Measurements from ENCODE around the gene RNF10. TPM values are rescaled to one million over a fixed set of nuclear protein-coding genes. Genes with fewer than 3 reads are reported as not detected.

RNF10 gene
- total and polyA plus RNA-seq, 12 donors: 218 to 778 (median 271) TPM

DNA sequence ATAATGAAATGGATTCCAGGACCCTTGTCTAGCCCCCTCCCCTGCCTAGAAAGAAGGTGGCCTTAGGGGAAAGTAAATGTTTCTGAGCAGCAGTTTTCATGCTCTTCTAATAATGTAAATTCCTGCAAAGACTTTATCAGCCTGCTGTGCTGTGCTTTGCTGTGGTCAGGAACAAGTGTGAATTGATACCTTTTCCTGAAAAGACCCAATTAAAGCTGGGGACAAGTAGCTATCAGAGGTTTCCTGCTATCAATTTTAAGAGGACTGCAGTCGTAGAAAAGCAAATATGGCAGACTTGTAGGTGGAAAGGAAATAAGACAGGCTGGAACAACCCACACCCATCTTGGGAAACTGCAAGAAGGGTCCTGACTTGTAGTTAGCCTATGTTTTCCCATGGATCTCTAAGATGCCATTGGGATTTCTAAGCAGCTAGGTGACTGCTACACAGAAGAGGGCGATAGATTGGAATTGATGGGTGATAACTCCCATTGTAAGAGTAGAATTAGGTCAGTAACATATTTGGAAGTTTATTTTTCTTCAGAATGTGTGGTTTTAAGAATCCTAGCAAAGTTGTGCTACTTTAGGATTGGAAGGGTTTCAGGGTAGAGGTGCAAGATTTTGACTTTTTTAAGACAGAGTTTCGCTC is 35.2 kb upstream of the RNF10 start:
- ATAC-seq: no peak
- H3K27ac ChIP-seq: peak overlapping the region in 1 of 10 donors; percentile 3
- no peaks in the 10 kb centered on the region for H3K27me3 ChIP-seq
- intact Hi-C loops (cut with DNase I): loop anchor here in 1 of 10 donors (5.0 kb wide), 2 partner anchors 38 to 213 kb away; partner anchors contain the start of gene UNC119B
- TF ChIP-seq, protein P1, sequence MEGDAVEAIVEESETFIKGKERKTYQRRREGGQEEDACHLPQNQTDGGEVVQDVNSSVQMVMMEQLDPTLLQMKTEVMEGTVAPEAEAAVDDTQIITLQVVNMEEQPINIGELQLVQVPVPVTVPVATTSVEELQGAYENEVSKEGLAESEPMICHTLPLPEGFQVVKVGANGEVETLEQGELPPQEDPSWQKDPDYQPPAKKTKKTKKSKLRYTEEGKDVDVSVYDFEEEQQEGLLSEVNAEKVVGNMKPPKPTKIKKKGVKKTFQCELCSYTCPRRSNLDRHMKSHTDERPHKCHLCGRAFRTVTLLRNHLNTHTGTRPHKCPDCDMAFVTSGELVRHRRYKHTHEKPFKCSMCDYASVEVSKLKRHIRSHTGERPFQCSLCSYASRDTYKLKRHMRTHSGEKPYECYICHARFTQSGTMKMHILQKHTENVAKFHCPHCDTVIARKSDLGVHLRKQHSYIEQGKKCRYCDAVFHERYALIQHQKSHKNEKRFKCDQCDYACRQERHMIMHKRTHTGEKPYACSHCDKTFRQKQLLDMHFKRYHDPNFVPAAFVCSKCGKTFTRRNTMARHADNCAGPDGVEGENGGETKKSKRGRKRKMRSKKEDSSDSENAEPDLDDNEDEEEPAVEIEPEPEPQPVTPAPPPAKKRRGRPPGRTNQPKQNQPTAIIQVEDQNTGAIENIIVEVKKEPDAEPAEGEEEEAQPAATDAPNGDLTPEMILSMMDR (IDR thresholded peaks at IDR 0.05): no peak
- peaks cover 0 to 67% (median 29%) of the 10 kb centered on the region in 9 donors for H3K36me3 ChIP-seq
- peaks cover 6 to 36% (median 28%) of the 10 kb centered on the region in 9 donors for H3K4me1 ChIP-seq
- H3K9me3 ChIP-seq: no peaks in the 10 kb centered on the region
- DNase-seq: no peak
- 81 to 83% methylated on average over 3 of the region's 3 CpGs for WGBS, 2 donors
- peak overlapping the region in 1 of 10 donors; percentile 94 for H3K4me3 ChIP-seq

DNA sequence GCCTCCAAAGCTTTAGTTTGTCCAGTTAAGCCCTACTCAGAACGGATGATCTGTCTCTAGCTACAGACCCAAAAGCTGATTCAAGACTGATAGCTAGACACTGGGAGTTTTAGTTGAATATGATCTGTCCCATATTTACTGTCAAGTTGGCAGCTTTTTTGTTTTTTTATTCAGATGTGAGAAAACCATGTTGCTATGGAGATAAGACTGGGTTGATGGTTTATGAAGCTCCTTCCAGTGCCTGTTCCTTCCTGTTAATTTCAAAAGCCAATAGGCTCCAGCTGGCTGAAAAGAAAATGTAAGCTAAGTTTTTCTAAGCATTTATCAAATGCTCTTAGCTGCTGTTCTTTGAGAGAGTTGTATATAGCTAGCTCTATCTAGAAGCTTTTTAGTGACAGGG is 33.6 kb upstream of the RNF10 start:
- Histone ChIP-seq H3K4me1 (peaks cover 6 to 27% (median 21%) of the 10 kb centered on the region in 9 donors), H3K4me3 (no peak overlapping the region), H3K36me3 (peaks cover 0 to 82% (median 35%) of the 10 kb centered on the region in 9 donors), H3K9me3 (no peaks in the 10 kb centered on the region), H3K27ac (no peak overlapping the region), H3K27me3 (no peaks in the 10 kb centered on the region)
- TF ChIP-seq, protein P1 (IDR thresholded peaks at IDR 0.05): no peak
- 77 to 81% methylated on average over 1 of the region's 1 CpG for WGBS, 2 donors
- no peak for DNase-seq
- intact Hi-C loops (cut with DNase I): no loop called here
- ATAC-seq: no peak

DNA sequence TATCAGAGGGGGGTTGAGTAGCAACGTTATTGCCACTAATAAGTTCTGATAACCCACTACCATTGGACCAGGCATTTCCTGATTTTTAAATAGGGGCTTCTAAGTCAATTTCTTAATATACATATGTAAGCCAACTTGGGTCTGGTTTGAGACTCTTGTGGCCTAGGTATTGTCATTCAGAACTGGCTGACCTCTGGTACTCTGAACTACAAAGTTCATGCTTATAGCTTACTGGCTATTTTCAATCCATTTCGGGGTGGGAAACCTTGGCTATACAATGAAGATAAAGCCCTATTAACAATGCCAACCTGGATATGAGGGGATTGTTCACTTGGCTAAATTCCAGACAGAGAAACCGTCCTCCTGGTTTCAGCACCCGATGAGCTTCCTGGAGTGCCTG is 29.6 kb upstream of the RNF10 start:
- WGBS, 2 donors: 83% methylated on average over 4 of the region's 4 CpGs
- H3K9me3 ChIP-seq: no peaks in the 10 kb centered on the region
- H3K36me3 ChIP-seq: peaks cover 0 to 100% (median 34%) of the 10 kb centered on the region in 9 donors
- H3K27ac ChIP-seq: no peak overlapping the region
- TF ChIP-seq, protein P1 (IDR thresholded peaks at IDR 0.05): no peak
- no peaks in the 10 kb centered on the region for H3K27me3 ChIP-seq
- DNase-seq: no peak
- intact Hi-C loops (cut with DNase I): no loop called here
- no peak overlapping the region for H3K4me3 ChIP-seq
- ATAC-seq: no peak
- no peaks in the 10 kb centered on the region for H3K4me1 ChIP-seq

DNA sequence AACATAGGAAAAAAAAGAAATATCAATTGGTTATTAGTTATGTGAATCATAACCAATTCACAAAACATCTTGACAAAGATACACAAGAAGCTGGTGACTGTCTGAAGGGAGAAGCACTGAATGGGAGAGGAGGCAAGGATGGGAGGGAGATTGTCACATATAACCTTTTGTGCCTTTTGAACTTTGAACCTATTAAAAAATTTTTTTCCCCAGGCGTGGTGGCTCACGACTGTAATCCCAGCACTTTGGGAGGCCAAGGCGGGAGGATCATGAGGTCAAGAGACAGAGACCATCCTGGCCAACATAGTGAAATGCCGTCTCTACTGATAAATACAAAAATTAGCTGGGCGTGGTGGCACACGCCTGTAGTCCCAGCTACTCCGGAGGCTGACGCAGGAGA is 25.6 kb upstream of the RNF10 start:
- peaks cover 0 to 100% (median 29%) of the 10 kb centered on the region in 9 donors for H3K36me3 ChIP-seq
- ATAC-seq: no peak

More for the DNA sequence above, 25.6 kb upstream of the RNF10 start:
- no peak for DNase-seq
- Histone ChIP-seq H3K9me3 (no peaks in the 10 kb centered on the region), H3K4me3 (no peak overlapping the region), H3K27ac (no peak overlapping the region), H3K27me3 (no peaks in the 10 kb centered on the region), H3K4me1 (no peaks in the 10 kb centered on the region)
- intact Hi-C loops (cut with DNase I): no loop called here
- TF ChIP-seq, protein P1 (IDR thresholded peaks at IDR 0.05): no peak
- 96% methylated on average over 8 of the region's 8 CpGs for WGBS, 2 donors
